ENCODE measurements around the gene GOLM1.

GOLM1 gene

DNA sequence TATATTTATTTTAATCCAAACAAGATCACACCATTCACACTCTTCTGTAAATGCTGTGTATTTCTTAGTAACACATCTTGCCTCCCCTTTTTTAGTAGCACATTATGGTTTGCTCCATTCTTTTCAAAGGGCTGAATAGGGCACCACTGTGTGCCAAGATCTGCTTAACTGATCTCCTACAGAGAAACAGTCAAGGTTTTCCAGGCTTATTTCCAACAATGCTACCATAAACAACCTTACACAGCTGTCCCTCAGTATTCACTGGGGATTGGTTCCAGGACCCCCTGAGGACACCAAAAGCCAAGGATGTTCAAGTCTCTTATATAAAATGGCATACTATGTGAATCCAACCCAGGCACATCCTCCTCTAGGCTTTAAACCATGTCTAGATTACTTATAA is 16.5 kb downstream of the GOLM1 start:
- TF ChIP-seq TAF1 (IDR thresholded peaks at IDR 0.05; ENCODE audit: low read depth) (no peak), ZBTB7A (IDR thresholded peaks at IDR 0.05; ENCODE audit: low read depth) (no peak), TEAD4 (IDR thresholded peaks at IDR 0.05) (no peak), RAD21 (IDR thresholded peaks at IDR 0.05; ENCODE audit: low read depth) (no peak), EP300 (IDR thresholded peaks at IDR 0.05; ENCODE audit: borderline replicate concordance) (no peak), TCF12 (IDR thresholded peaks at IDR 0.05; ENCODE audit: low read depth) (no peak), NFIC (IDR thresholded peaks at IDR 0.05) (no peak), CEBPB (IDR thresholded peaks at IDR 0.05) (no peak), YY1 (IDR thresholded peaks at IDR 0.05; ENCODE audit: low read depth) (no peak), CREB1 (IDR thresholded peaks at IDR 0.05; ENCODE audit: low read depth) (no peak), FOXM1 (IDR thresholded peaks at IDR 0.05; ENCODE audit: borderline replicate concordance, low read depth) (no peak), EGR1 (IDR thresholded peaks at IDR 0.05) (no peak)
- TF ChIP-seq, protein P1, sequence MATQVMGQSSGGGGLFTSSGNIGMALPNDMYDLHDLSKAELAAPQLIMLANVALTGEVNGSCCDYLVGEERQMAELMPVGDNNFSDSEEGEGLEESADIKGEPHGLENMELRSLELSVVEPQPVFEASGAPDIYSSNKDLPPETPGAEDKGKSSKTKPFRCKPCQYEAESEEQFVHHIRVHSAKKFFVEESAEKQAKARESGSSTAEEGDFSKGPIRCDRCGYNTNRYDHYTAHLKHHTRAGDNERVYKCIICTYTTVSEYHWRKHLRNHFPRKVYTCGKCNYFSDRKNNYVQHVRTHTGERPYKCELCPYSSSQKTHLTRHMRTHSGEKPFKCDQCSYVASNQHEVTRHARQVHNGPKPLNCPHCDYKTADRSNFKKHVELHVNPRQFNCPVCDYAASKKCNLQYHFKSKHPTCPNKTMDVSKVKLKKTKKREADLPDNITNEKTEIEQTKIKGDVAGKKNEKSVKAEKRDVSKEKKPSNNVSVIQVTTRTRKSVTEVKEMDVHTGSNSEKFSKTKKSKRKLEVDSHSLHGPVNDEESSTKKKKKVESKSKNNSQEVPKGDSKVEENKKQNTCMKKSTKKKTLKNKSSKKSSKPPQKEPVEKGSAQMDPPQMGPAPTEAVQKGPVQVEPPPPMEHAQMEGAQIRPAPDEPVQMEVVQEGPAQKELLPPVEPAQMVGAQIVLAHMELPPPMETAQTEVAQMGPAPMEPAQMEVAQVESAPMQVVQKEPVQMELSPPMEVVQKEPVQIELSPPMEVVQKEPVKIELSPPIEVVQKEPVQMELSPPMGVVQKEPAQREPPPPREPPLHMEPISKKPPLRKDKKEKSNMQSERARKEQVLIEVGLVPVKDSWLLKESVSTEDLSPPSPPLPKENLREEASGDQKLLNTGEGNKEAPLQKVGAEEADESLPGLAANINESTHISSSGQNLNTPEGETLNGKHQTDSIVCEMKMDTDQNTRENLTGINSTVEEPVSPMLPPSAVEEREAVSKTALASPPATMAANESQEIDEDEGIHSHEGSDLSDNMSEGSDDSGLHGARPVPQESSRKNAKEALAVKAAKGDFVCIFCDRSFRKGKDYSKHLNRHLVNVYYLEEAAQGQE (IDR thresholded peaks at IDR 0.05; ENCODE audit: low read depth), result no peak
- TF ChIP-seq, protein P2, sequence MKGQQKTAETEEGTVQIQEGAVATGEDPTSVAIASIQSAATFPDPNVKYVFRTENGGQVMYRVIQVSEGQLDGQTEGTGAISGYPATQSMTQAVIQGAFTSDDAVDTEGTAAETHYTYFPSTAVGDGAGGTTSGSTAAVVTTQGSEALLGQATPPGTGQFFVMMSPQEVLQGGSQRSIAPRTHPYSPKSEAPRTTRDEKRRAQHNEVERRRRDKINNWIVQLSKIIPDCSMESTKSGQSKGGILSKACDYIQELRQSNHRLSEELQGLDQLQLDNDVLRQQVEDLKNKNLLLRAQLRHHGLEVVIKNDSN (IDR thresholded peaks at IDR 0.05), result no peak
- TF ChIP-seq, protein P3, sequence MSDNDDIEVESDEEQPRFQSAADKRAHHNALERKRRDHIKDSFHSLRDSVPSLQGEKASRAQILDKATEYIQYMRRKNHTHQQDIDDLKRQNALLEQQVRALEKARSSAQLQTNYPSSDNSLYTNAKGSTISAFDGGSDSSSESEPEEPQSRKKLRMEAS (IDR thresholded peaks at IDR 0.05), result no peak

DNA sequence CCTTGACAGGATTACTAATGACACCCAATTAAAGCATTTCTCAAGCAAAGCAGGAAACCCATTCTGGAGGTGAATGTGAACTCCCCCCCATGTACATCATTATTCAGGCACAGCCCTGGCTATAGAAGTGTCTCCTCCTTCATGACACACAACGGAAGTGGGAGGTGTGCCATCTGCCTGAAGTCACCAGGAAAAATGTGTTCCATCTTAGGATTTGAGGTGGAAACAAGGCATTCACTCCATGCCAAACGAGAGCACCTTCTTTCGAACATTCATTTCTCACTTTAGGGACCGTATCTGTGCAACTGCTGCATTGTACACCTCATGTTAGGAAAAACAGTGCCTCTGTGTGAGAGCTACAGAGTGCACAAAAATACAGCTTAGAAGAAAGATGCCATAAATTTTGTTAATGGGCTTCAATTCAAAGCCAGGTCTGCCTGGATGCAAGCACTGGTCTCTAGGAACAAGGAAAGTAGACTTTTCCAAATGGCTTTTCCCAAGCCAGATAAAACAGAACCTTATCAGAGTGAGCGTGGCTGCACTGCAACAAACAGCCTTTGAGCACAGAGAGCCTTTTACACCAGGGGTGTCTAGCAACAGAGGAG is 19.4 kb downstream of the GOLM1 start:
- TF ChIP-seq CREB1 (IDR thresholded peaks at IDR 0.05; ENCODE audit: low read depth), result no peak
- no peak for TF ChIP-seq RAD21 (IDR thresholded peaks at IDR 0.05; ENCODE audit: low read depth)
- TF ChIP-seq, protein P1 (IDR thresholded peaks at IDR 0.05; ENCODE audit: low read depth), result no peak
- TF ChIP-seq FOXM1 (IDR thresholded peaks at IDR 0.05; ENCODE audit: borderline replicate concordance, low read depth), result no peak
- TF ChIP-seq TEAD4 (IDR thresholded peaks at IDR 0.05), result no peak

DNA sequence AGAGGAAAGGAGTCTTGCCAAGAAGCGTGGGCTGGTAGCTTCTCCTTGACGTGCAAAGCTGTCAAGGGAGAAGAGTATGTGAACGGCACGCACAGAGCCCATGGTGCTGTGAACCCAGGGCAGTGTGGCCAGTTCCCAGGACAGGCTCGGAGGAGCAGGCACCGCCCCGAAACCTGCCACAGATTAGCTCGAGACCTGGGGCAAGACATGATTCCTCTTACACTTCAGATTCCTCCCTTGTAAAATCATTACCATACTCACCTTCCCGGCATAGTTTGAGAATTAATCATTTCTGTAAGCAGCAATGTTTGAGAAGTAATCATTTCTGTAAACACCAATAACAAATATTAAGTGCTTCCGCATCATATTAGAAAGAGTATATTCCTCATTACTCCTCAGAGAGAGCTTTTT is 19.9 kb downstream of the GOLM1 start:
- TF ChIP-seq FOXM1 (IDR thresholded peaks at IDR 0.05; ENCODE audit: borderline replicate concordance, low read depth) (no peak), NFIC (IDR thresholded peaks at IDR 0.05) (no peak), ZBTB7A (IDR thresholded peaks at IDR 0.05; ENCODE audit: low read depth) (no peak), EGR1 (IDR thresholded peaks at IDR 0.05) (no peak), TCF12 (IDR thresholded peaks at IDR 0.05; ENCODE audit: low read depth) (no peak), CREB1 (IDR thresholded peaks at IDR 0.05; ENCODE audit: low read depth) (no peak)
- TF ChIP-seq, protein P1 (IDR thresholded peaks at IDR 0.05; ENCODE audit: low read depth), result no peak
- TF ChIP-seq, protein P3 (IDR thresholded peaks at IDR 0.05), result no peak
- TF ChIP-seq, protein P2 (IDR thresholded peaks at IDR 0.05), result no peak

DNA sequence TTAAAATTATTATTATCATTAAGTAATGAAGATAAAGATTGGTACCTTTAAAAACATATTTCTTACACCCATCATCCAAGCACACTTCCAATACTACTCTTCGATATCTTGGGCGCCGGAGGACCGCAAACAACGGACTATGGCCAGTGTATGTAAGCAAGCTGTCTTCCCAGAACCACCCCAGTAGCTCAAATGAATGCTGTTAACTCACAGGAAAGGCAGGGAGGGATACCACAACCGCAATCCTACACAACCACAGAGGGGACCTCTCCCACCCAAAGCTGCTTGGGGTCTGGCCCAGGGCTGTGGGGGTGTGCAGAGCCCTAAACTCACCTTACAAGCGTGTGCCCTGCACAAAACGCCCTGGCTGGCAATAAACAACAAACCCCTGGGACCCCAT is 20.6 kb downstream of the GOLM1 start:
- TF ChIP-seq TCF12 (IDR thresholded peaks at IDR 0.05; ENCODE audit: low read depth), result no peak
- TF ChIP-seq YY1 (IDR thresholded peaks at IDR 0.05; ENCODE audit: low read depth), result no peak
- TF ChIP-seq NFIC (IDR thresholded peaks at IDR 0.05), result no peak
- no peak for TF ChIP-seq EGR1 (IDR thresholded peaks at IDR 0.05)
- no peak for TF ChIP-seq RAD21 (IDR thresholded peaks at IDR 0.05; ENCODE audit: low read depth)
- no peak for TF ChIP-seq FOXM1 (IDR thresholded peaks at IDR 0.05; ENCODE audit: borderline replicate concordance, low read depth)

DNA sequence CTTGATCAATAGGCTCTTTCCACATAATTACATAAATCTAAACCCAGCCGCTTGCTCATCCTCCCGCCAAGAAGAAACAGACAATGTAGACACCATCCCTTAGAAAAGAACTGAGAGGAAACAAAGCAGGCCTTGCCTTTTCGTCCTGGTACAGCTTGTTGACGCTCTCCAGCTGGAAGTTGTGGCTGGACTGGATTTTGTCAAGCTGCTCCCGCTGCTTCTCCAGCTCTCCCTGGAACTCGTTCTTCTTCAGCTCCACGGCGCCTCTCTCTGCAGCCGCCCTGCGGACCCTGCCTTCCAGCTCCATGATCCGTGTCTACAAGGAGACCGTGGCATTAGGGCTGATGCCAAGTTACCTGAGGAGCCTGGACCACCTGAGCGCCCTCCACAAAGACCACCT is 22.1 kb downstream of the GOLM1 start:
- TF ChIP-seq YY1 (IDR thresholded peaks at IDR 0.05; ENCODE audit: low read depth), result no peak
- TF ChIP-seq NFIC (IDR thresholded peaks at IDR 0.05), result no peak
- TF ChIP-seq, protein P3 (IDR thresholded peaks at IDR 0.05), result no peak
- TF ChIP-seq FOXM1 (IDR thresholded peaks at IDR 0.05; ENCODE audit: borderline replicate concordance, low read depth), result no peak
- TF ChIP-seq EP300 (IDR thresholded peaks at IDR 0.05; ENCODE audit: borderline replicate concordance), result no peak
- no peak for TF ChIP-seq CEBPB (IDR thresholded peaks at IDR 0.05)

Data from Ishikawa (cell line).